Loucy (cell line): ENCODE data around the gene CLEC4F.

Experiments
- H2AFZ ChIP-seq: fragments of 200-600 bp; sonication (generic); 2 replicates; pipeline ENCODE4 v1.6.0; 2016; ENCODE audit warnings: antibody characterized with exemption, mild to moderate bottlenecking, low read length, moderate library complexity
- H3F3A ChIP-seq: fragments of 200-600 bp; 2 replicates; pipeline ENCODE4 v1.6.0; 2016; ENCODE audit warnings: antibody characterized with exemption, low read depth, mild to moderate bottlenecking
- H3K27me3 ChIP-seq: fragments of 200-600 bp; sonication (generic); 2 replicates; pipeline ENCODE4 v1.6.1; 2014; ENCODE audit warnings: low read length, mild to moderate bottlenecking; ENCODE audit not compliant: insufficient read depth, poor library complexity, severe bottlenecking
- H3K36me3 ChIP-seq: fragments of 200-600 bp; sonication (generic); 2 replicates; pipeline ENCODE4 v1.6.1; 2016; ENCODE audit warnings: low read length; ENCODE audit not compliant: insufficient read depth
- H3K4me1 ChIP-seq: fragments of 200-600 bp; sonication (generic); 2 replicates; pipeline ENCODE4 v1.5.1; 2014; ENCODE audit warnings: low read length, mild to moderate bottlenecking; ENCODE audit not compliant: insufficient read depth, poor library complexity, severe bottlenecking
- H3K4me2 ChIP-seq: fragments of 200-600 bp; sonication (generic); 2 replicates; pipeline ENCODE4 v1.6.0; 2014; ENCODE audit warnings: antibody characterized with exemption, low read length, low read depth, mild to moderate bottlenecking; ENCODE audit not compliant: poor library complexity, severe bottlenecking
- H3K4me3 ChIP-seq: fragments of 200-600 bp; sonication (generic); 2 replicates; pipeline ENCODE4 v1.5.1; 2014; ENCODE audit warnings: low read length, mild to moderate bottlenecking, mixed read lengths; ENCODE audit not compliant: poor library complexity, severe bottlenecking
- H3K79me2 ChIP-seq: fragments of 200-600 bp; sonication (generic); 2 replicates; pipeline ENCODE4 v1.6.1; 2014; ENCODE audit warnings: low read length; ENCODE audit not compliant: insufficient read depth
- H3K9ac ChIP-seq: fragments of 200-600 bp; sonication (generic); 2 replicates; pipeline ENCODE4 v1.6.0; 2014; ENCODE audit warnings: mild to moderate bottlenecking, low read depth, low read length, moderate library complexity; ENCODE audit not compliant: poor library complexity, severe bottlenecking
- H3K9me2 ChIP-seq: fragments of 200-600 bp; sonication (generic); replicated peaks from 2 replicates; pipeline ENCODE4 v1.6.1; 2016; ENCODE audit warnings: low read depth, low read length, mixed read lengths
- H3K9me3 ChIP-seq: fragments of 200-600 bp; sonication (generic); 2 replicates; pipeline ENCODE4 v1.6.1; 2014; ENCODE audit warnings: mild to moderate bottlenecking, antibody characterized with exemption, low read length, low read depth; ENCODE audit not compliant: insufficient read depth
- H4K20me1 ChIP-seq: fragments of 200-600 bp; sonication (generic); 2 replicates; pipeline ENCODE4 v1.6.0; 2014; ENCODE audit warnings: antibody characterized with exemption, low read length, mild to moderate bottlenecking; ENCODE audit not compliant: insufficient read depth, poor library complexity, severe bottlenecking
- CTCF ChIP-seq: fragments of 200-600 bp; sonication (generic); conservative IDR thresholded peaks from 2 replicates; pipeline ENCODE4 v1.5.1; 2014; ENCODE audit warnings: mild to moderate bottlenecking, antibody characterized with exemption, low read length
- EZH2phosphoT487 ChIP-seq: fragments of 200-600 bp; IDR thresholded peaks from 2 replicates; pipeline ENCODE4 v1.6.1; 2018; ENCODE audit warnings: antibody characterized with exemption, mild to moderate bottlenecking, moderate library complexity, borderline replicate concordance

Gene CLEC4F

GRCh38 chr2:70851704-70852103 is 31.3 kb upstream of the CLEC4F start:
- Histone ChIP-seq H3K9me2 (no peaks in the 10 kb centered on the region), H3F3A (no peaks in the 10 kb centered on the region; the same call in 1 of the 2 replicates), H2AFZ (peak overlapping the region; percentile 61; the same call in 1 of the 2 replicates), H3K36me3 (no peaks in the 10 kb centered on the region), H3K9ac (no peak overlapping the region), H3K79me2 (no peaks in the 10 kb centered on the region), H3K4me3 (peak overlapping the region; percentile 34), H3K9me3 (no peaks in the 10 kb centered on the region), H4K20me1 (no peaks in the 10 kb centered on the region), H3K4me1 (peaks cover 48% of the 10 kb centered on the region), H3K4me2 (peak overlapping the region; percentile 49), H3K27me3 (no peaks in the 10 kb centered on the region)
- TF ChIP-seq CTCF = no peak
- TF ChIP-seq EZH2phosphoT487 = no peak

DNA sequence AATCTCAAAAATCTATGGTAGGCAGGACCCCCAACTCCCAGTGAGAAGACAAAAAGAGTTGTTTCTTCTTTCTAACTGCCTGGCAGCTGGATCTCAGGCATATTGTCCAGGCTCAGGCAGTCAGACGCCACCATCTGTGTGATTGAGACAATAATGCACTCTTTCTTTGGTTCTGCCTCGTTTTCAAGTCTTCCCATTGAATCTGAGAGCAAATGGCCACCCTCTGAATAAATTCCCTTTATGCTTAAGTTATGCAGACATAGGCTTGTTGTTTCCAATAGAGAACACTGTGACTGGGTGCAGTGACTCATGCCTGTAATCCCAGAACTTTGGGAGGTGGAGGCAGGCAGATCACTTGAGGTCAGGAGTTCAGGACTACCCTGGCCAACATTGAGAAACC is 30.5 kb upstream of the CLEC4F start:
- no peaks in the 10 kb centered on the region; the same call in 1 of the 2 replicates for H3F3A ChIP-seq
- H4K20me1 ChIP-seq = no peaks in the 10 kb centered on the region
- H3K9me3 ChIP-seq = no peaks in the 10 kb centered on the region
- H3K9ac ChIP-seq = no peak overlapping the region
- no peaks in the 10 kb centered on the region for H3K79me2 ChIP-seq
- no peaks in the 10 kb centered on the region for H3K27me3 ChIP-seq
- H3K36me3 ChIP-seq = no peaks in the 10 kb centered on the region
- H3K4me2 ChIP-seq = no peak overlapping the region
- 0 out of 2 replicates have a peak overlapping the region, but pooled peaks have one; percentile 34 for H2AFZ ChIP-seq
- peaks cover 42% of the 10 kb centered on the region for H3K4me1 ChIP-seq
- no peak for TF ChIP-seq EZH2phosphoT487
- TF ChIP-seq CTCF = no peak
- H3K4me3 ChIP-seq = no peak overlapping the region
- no peaks in the 10 kb centered on the region for H3K9me2 ChIP-seq

DNA sequence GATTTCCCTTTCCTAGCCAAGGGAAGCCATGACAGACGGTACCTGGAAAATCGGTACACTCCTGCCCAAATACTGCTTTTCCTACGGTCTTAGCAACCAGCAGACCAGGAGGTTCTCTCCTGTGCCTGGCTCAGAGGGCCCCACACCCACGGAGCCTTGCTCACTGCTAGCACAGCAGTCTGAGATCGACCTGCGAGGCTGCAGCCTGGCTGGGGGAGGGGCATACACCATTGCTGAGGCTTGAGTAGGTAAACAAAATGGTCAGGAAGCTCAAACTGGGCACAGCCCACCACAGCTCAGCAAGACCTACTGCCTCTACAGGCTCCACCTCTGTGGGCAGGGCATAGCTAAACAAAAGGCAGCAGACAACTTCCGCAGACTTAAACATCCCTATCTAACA is 22.0 kb upstream of the CLEC4F start:
- Histone ChIP-seq H3K9me3 (no peaks in the 10 kb centered on the region), H3K79me2 (no peaks in the 10 kb centered on the region), H3K27me3 (no peaks in the 10 kb centered on the region), H2AFZ (no peak overlapping the region), H3K4me3 (no peak overlapping the region), H3K4me1 (no peaks in the 10 kb centered on the region), H3K4me2 (no peak overlapping the region), H3K9ac (no peak overlapping the region), H3F3A (no peaks in the 10 kb centered on the region), H3K9me2 (no peaks in the 10 kb centered on the region), H3K36me3 (no peaks in the 10 kb centered on the region), H4K20me1 (no peaks in the 10 kb centered on the region)
- TF ChIP-seq CTCF (no peak), EZH2phosphoT487 (no peak)
